Stimulated activated CD4-positive, alpha-beta T cell treated with anti-CD3 and anti-CD28 coated beads, Interleukin-4, amount 100 ng/mL, for 24 hours (primary cell): ENCODE data around the gene OR10A5.
"Not testable (repeated sequence)": the region's sequence is repeated elsewhere in the genome, so short reads cannot be mapped to it uniquely, and the experiment has no call there.

Experiments
- DNase-seq: peaks from one replicate; pipeline ENCODE4 v3.0.0-alpha.2; 2020

OR10A5 gene, protein sequence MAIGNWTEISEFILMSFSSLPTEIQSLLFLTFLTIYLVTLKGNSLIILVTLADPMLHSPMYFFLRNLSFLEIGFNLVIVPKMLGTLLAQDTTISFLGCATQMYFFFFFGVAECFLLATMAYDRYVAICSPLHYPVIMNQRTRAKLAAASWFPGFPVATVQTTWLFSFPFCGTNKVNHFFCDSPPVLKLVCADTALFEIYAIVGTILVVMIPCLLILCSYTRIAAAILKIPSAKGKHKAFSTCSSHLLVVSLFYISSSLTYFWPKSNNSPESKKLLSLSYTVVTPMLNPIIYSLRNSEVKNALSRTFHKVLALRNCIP

DNA sequence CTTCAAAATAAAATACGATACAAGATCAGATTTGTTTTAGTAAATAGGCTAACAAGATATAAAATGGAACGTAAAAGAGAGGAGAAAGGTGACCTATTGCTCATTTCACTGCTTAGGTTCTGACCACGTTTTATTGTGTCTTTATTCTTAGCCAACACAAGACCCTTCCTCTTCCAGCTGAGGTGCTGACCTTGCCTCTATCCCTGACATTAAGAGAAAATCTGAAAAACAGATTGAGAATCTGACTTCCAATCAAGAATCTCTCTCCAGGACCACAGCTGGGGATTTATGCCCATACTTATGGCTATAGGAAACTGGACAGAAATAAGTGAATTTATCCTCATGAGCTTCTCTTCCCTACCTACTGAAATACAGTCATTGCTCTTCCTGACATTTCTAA is at the start of gene OR10A5:
OR10A5 (plus strand) TSS at position 301 of the 400 bp plus-strand sequence; CDS start at position 301, 0 bp downstream.
- DNase-seq = no peak

DNA sequence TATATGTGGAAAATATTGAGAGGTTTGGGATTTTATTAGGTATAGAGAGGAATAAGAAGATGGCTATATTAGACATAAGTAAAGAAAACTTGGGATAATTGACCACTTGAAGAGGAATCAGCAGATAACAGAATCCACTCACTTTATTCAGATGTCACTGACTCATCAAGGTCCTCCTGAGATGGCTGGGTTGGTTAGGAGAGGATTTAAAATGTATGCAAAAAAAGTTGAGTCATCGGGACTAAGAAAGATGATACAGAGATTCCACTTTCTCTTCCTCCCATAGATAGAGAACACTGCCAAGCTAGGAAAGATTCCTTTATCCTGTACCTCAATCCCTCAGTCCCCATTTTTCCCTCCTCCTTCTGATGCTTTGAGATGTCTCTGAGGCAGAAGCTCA is 46.1 kb upstream of the OR10A5 start, which contains the start of gene OR6A2:
OR6A2 (minus strand) TSS at position 288 of the 400 bp plus-strand sequence. CDS start 3,981 bp downstream, outside the sequence.
- DNase-seq = no peak

DNA sequence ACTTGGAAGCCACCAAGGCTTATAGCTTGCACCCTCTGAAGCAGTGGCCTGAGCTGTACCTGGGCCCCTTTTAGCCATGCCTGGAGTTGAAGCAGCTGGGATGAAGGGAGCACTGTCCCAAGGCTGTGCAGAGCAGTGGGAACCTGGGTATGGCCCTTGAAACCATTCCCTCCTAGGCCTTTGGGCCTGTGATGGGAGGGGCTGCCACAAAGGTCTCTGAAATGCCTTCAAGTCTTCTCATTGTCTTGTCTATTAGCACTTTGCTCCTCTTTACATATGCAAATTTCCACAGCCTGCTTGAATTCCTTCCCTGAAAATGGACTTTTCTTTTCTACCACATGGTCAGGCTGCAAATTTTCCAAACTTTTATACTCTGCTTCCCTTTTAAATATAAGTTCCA is 44.4 kb upstream of the OR10A5 start:
- not testable (repeated sequence) for DNase-seq

DNA sequence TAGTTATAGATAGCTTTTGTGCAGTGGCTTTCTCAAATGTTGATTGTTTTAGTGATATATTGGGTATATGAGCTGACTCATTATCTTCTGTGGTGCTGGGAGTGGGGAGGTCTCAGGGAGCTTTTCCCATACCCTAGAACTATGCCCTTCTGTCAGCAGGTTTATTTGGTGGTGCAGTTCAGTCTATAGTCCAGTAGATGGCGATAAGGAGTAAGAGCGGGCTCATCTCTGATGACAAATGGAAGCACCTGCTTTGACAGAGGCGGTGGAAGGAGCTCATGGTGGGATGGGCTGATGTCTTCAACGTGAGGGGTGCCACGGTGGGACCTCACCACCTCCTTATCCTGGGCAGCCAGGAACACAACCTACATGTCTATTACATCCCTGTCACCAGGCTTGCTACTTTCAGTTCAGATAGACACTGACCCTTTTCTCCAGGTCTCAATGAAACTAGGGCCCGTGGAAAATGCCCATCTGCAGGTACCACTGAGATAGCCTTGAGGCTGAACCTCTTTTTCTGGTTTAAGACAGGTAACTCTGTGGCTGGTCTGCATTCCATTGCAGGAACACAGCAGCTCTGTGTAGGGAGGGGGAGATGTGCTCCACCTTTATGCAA is 33.0 kb upstream of the OR10A5 start:
- DNase-seq = peak; percentile 40

DNA sequence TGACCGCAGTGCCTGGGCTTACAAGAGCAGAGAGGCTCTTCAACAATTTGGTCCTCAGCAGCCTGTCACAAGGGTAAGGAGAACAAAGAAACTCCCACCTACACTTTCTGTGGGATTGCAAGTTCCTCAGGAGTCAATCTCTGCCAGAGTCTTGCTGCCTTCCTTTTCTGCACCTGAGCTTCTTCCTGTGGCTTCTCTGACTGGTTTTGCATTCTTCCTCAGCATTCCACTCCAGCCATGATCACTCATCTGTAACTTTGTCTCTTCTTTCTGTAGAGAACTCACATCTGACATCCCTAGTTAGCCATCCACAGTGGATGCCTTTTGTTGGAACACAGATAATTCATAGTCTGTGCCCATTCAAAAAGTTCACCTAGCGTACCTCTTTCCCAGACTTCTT is 31.8 kb upstream of the OR10A5 start:
- DNase-seq = no peak

DNA sequence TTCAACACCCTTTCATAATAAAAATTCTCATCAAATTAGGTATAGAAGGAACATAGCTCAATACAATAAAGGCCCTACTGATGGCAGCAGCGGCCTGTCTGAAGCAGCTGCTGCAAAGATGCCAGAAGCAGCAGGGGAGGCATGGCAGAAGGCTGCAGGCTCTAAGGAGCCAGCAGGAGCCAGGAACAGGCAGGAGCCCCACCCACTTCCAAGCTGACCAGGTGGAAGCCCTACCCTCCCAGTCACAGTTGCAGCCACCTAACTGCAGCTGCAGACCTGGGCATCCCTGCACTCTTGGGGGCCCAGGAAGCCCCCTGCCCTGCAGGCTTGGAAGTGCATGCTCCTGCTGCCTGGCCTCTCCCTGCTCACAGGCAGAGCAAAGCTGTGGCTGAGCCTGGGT is 27.8 kb upstream of the OR10A5 start:
- DNase-seq = no peak

DNA sequence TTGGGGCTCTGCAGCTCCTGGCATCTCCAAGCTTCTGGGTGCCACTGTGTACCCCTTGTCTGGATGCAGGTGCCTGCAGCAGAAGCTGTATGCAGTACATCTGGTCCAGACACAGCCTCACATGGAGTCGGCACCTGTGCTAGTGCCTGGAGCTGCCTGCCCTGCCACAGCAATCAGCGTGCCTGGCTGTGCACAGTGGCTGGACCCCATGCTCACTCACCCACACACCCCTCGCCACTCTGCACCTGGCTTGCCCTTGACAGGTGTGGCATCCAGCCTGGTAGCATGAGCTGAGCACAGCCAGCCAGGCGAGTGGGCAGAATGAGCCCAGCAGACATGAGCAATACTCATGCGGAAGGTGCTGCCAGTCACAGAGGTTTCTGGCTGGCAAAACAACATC is 26.5 kb upstream of the OR10A5 start:
- DNase-seq = no peak

DNA sequence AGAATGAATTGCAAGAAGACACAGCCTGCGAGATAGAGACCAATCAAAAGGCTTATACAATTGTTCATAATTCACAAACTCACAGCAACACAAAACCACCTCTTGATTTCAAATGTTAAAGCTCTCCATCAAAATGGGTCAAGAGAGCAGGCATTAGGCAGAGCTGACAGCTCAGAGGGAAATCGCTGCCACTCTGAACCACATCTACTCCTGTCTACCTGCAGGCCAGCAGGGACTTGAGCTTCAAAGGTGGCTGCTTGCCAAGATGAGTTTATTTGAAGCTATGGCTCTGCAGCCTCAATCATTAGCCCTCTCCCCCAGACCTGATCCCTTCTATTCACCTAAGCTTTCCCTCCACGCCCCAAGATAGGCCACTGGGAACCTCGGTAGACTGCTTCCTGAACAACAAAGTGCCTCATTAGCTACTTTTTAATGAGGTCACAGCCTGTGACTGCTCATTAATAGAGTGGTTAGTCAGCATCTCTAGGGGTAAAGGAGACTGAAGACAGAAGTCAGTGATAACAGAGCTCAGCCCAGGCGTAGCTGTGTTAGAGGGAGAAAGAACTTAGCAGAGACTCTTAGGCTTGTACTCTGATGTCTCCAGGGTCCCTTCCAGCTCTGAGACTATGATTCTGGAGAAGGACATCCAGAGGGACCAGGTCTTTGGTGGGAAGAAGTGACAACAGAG is 21.2 kb upstream of the OR10A5 start:
- DNase-seq = no peak

DNA sequence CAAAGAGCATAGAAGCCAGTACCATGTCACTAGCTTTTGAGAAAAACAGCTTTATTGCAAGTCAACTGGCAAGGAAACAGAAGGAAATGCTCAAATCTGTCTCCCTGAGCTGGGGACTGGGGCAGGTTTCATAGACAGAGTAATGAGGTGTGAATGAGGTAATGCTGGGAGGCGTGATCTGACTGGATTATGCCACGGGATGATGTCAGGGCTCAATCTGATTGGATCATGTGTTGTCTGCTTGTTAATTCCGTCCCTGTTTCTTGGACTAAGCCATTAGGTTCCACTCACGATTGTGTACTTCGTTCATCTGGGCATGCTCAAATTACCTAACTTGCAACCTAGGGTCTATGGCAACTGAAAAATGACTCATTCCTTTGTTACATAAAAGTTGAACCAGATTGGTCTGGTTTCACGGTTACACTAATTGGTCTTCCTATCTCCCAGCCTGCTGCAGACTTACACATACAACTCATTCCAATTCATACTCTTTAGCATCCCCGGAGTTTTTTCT is 20.2 kb upstream of the OR10A5 start:
- no peak for DNase-seq

DNA sequence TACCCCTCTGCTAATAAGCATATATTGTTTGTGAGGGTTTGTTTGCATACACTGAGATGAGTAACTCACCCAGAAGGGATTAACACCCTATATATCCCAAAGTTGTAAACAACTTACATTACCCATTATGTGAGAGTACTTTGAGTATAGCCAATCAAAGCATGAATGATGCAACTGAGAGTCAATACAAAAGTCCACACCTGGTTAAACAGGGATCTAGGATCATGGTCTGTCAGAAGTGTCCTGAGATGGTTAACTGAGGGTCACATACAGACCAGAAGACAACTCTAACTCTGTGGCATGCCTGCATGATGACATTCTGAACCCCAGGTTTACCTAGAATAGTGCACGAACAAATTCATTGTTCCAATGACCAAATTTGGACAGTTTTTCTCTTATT is 17.4 kb upstream of the OR10A5 start:
- DNase-seq = no peak

DNA sequence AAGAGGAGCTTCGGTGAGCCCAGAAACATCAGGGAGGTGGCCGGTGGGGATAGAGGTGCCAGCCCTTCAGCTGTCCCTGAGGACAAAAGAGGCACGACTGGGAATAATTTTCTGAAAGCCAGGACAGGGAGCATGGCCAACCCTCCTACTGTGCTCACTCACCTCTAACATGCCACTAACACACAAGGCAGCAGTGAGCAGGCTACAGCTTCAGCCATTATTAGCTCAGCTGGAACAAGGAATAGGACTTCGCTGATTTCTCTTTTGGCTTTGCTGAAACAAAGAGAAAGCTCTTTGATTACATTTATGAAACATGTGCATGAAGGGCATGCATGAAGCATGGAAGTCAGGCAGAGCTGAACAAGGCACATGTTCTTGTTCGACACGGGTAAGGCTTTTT is 12.1 kb upstream of the OR10A5 start:
- DNase-seq = no peak

DNA sequence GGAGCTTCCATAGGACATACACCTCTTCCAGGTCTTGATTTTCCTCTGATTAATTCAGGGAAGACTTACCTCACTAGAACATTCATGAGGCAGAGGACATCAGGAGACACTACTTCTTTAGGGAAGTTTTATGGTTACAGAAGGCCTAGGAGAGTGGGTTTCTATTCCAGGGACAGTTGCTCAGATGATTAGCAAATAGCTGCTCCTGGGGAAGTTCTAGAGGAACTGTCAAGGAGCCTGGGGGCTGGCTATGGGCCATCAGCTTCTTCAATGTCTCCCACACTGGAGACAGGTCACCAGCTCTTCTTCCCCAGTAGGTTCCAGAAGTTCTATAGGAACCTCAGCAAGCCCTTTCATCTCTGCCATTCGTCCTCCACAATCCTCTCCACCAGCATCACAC is 11.5 kb upstream of the OR10A5 start:
- DNase-seq = no peak

DNA sequence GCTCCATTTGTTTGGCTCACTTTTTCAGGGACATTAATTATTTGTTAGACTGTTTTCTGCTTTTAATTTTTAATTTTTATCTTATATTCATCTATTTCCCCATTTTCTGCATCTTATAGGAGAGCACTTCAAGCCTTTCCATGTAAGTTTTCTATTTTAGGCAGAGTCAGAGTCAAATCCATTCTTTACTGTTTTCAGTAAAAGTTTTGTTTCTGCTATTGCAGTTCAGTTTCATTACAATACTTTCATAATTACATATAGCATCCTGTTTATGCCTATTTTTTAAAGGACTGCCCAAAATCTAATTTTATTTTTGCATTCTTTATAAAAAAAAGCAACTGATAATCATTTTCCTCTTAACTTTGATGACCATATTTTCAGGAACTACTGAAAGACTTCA is 3.8 kb upstream of the OR10A5 start:
- no peak for DNase-seq

DNA sequence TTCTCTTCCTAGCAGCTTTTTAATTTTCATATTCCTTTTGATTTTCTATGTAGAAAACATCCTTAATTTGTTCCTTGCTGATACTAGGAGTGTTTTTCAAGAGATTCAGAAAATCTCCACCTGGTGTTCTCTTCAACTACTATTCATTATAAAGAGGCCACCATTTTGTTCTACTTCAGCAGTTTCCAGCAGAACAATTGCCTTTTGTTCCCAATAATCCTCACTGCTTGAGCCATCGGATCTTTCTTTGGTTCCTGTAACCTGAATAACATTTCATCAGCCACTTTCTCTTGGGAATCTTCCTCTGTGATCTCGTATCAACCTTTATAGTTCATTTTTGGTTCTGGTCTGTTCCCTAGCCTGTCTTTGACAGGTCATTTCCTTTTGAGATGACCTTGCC is 1.8 kb upstream of the OR10A5 start:
- DNase-seq = no peak

DNA sequence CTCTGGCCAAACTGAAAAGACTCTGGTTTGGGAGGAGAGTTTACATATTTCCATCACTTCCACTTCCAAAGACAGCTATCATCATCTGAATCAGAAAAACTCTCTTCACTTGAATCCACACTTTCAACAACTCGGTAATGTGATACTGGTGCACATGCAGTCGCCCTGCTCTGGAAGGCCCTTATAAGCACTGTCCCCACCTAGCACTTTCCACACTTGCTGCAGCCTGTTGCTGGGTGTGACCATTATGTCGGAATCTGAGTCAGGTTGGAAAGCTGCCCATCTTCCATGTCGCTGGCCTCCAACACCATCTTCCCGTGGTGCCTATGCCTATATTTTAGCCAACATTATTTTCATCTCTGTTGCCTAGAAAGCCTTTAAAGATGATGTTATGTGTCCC is 1.1 kb upstream of the OR10A5 start:
- DNase-seq = no peak

DNA sequence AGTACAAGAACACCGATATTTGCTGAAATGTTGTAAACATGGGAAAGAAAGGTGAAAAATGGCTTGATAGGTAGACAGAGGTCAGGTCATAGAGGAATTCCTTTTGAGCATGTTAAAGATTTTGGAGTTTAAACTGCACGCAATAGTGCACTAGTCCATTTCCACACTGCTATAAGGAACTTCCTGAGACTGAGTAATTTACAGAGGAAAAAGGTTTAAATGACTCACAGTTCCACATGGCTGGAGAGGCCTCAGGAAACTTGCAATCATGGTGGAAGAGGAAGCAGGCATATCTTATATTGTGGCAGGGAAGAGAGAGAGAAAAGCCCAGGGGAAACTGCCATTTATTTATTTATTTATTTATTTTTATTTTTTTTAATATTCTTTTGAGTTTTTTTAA is 5.0 kb downstream of the OR10A5 start:
- no peak for DNase-seq

DNA sequence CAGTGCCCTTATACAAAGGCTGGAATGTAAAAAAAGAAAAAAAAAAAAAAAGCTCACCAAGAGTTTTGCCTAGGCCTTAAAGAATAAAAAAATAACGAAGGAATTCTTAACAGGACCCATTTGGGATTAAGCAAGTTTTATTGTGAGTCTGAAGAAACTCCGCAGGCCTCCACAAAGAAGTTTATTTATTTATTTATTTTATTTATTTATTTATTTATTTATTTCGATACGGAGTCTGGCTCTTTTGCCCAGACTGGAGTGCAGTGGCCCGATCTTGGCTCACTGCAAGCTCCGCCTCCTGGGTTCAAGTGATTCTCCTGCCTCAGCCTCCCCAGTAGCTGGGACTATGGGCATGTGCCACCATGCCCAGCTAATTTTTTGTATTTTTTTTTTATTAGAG is 9.3 kb downstream of the OR10A5 start:
- DNase-seq = not testable (repeated sequence)

DNA sequence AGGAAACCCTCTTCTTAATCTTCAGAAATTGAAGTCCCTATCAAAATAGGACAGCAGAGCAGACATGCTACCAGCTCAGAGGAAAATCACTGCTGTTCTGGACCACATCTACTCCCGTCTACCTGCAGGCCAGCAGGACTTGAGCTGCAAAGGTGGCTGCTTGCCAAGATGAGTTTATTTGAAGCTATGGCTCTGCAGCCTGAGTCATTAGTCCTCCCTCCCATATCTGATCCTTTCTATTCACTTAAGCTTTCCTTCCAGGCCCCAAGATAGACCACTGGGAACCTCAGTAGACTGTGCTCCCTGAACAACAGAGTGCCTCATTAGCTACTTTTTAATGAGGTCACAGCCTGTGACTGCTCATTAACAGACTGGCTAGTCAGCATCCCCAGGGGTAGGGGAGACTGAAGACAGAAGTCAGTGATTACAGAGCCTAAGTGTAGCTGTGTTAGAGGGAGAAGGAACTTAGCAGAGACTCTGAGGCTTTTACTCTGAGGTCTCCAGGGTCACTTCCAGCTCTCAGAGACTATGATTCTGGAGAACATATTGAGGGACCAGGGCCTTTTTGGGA is 10.6 kb downstream of the OR10A5 start:
- no peak for DNase-seq

DNA sequence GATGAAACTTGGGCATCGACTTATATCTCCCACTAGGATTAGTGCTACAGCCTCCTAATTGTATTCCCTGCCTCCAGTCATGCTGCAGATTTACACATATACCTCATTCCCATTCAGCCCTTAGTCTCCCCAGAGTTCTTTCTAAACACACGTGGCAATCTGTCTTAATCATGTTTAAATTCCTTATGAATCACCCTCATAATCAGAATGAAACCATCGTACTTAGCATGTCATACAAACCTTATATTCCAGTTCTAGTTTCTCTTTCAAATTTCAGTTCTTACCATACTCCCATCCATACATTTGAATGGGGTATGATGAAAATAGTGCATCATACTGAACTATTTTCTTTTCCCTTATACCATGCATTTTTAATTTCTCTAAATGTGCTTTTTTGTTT is 11.4 kb downstream of the OR10A5 start:
- no peak for DNase-seq

DNA sequence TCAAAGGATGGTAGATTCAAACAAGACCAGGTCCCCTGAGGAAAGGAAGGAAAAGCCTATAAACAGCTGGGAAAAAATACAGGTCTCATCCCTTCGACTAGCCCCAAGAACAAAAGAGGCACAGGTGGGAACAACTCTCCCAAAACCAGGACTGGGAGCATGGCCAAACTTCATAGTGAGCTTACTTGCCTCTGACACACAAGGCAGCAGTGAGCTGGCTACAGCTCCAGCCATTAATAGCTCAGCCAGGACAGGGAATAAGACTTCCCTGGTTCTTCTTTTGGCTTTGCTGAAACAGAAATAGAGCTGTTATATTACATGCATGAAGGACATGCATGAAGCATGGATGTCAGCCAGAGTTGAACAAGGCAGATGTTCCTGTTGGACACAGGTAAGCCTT is 17.5 kb downstream of the OR10A5 start, which contains the start of gene OR10A2:
OR10A2 (plus strand) TSS at position 97 of the 400 bp plus-strand sequence. CDS start 6,698 bp downstream, outside the sequence.
- DNase-seq = no peak

DNA sequence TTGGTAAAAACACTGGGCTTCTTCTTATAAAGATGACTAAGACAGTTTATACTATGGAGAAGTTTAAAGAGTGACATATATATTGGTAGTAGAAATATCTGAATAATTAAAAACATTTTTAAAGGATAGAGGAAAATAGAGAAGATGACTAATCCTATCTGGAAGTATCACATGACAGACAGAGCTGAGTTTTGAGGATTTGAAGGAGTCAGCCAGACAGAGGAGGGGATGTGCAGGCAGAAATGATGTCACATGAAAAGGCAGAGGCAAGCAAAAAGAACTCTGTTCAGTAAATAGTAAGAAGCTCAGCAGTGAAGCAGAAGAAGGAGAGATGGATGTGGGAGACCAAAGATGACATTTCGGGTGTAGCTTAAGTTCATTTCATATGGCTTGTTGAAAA is 19.0 kb downstream of the OR10A5 start:
- DNase-seq = no peak

DNA sequence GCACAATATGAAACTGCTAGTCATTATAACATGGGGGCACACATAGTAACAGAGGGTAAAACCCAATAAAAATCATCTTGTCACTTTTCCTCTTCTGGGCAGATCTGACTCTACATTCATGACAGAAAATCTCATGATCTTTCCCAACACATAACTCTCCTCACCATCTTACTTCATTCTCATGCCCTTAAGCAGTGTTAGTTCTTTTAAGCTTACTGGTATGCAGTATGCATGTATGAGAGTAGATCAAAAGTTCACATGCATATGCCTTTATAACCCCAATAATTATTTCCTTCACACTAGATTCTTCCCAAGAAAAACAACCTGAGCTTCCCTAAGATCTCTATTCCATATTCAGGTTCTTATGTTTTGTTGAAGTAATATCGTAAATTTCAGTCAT is 25.8 kb downstream of the OR10A5 start:
- no peak for DNase-seq

DNA sequence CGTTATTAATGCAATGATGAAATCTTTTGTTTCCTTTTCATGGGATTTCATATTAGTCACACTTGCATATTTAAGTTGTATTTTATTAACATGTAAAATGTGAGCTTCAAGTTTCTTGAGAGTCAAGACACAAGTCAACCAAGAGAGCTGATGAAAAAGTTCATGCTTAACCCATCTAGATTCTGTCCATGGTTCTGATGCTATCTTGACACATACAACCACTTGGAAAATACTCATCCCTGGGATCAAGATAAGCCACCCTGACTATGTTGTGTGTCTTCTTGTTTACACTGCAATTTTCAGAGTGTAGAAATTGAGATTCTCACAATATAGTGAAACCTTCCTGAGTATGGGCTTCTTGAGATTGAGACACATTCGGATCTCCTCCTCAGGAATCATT is 30.3 kb downstream of the OR10A5 start:
- DNase-seq = no peak
